OCI-LY1 (cell line): ENCODE results near the gene CDH13.

Experiments
- H2AFZ ChIP-seq: fragments of 200-600 bp; sonication (generic), shearing (Covaris generic); 2 replicates; pipeline ENCODE4 v1.6.0; 2014; ENCODE audit warnings: antibody characterized with exemption, mild to moderate bottlenecking, low read length
- H3F3A ChIP-seq: fragments of 200-600 bp; sonication (generic), shearing (Covaris generic); 2 replicates; pipeline ENCODE4 v1.6.0; 2014; ENCODE audit warnings: mild to moderate bottlenecking, antibody characterized with exemption, low read length, moderate library complexity; ENCODE audit not compliant: insufficient read depth
- H3K27ac ChIP-seq: fragments of 200-600 bp; sonication (generic); 2 replicates; pipeline ENCODE4 v1.5.1; 2014; ENCODE audit warnings: low read length, mixed run types, mild to moderate bottlenecking, low read depth; ENCODE audit not compliant: poor library complexity, severe bottlenecking
- H3K27me3 ChIP-seq: fragments of 200-600 bp; sonication (generic); 2 replicates; pipeline ENCODE4 v1.6.0; 2014; ENCODE audit warnings: antibody characterized with exemption, mild to moderate bottlenecking, low read length, moderate library complexity; ENCODE audit not compliant: insufficient read depth
- H3K36me3 ChIP-seq: fragments of 200-600 bp; sonication (generic); 2 replicates; pipeline ENCODE4 v1.6.1; 2014; ENCODE audit warnings: mild to moderate bottlenecking, antibody characterized with exemption, low read length, moderate library complexity, mixed read lengths; ENCODE audit not compliant: insufficient read depth
- H3K4me1 ChIP-seq: fragments of 200-600 bp; sonication (generic); 2 replicates; pipeline ENCODE4 v1.5.1; 2014; ENCODE audit warnings: mild to moderate bottlenecking, low read length, moderate library complexity; ENCODE audit not compliant: insufficient read depth, severe bottlenecking
- H3K4me2 ChIP-seq: fragments of 200-600 bp; sonication (generic), shearing (Covaris generic); 2 replicates; pipeline ENCODE4 v1.6.1; 2014; ENCODE audit warnings: low read length
- H3K4me3 ChIP-seq: fragments of 200-600 bp; sonication (generic); 2 replicates; pipeline ENCODE4 v1.5.1; 2014; ENCODE audit warnings: low read length, low read depth, mild to moderate bottlenecking, mixed read lengths; ENCODE audit not compliant: poor library complexity, severe bottlenecking
- H3K79me2 ChIP-seq: fragments of 200-600 bp; shearing (Covaris generic); 2 replicates; pipeline ENCODE4 v1.6.1; 2016; ENCODE audit warnings: mixed run types, low read length, mixed read lengths; ENCODE audit not compliant: insufficient read depth
- H3K9ac ChIP-seq: fragments of 200-600 bp; sonication (generic), shearing (Covaris generic); 2 replicates; pipeline ENCODE4 v1.6.1; 2014; ENCODE audit warnings: mild to moderate bottlenecking, low read length, mixed read lengths
- H3K9me2 ChIP-seq: fragments of 200-600 bp; sonication (generic), shearing (Covaris generic); 2 replicates; pipeline ENCODE4 v1.6.1; 2014; ENCODE audit warnings: low read depth, mild to moderate bottlenecking, low read length, mixed read lengths
- H3K9me3 ChIP-seq: fragments of 200-600 bp; shearing (Covaris generic); 2 replicates; pipeline ENCODE4 v1.6.1; 2014; ENCODE audit warnings: low read length, mixed read lengths
- H4K20me1 ChIP-seq: fragments of 200-600 bp; sonication (generic), shearing (Covaris generic); 2 replicates; pipeline ENCODE4 v1.6.0; 2016; ENCODE audit warnings: mild to moderate bottlenecking, low read length; ENCODE audit not compliant: insufficient read depth
- CTCF ChIP-seq: fragments of 200-600 bp; sonication (generic), shearing (Covaris generic); IDR thresholded peaks from 2 replicates; pipeline ENCODE4 v1.5.1; 2017; ENCODE audit warnings: mild to moderate bottlenecking, antibody characterized with exemption, low read length, moderate library complexity, mixed read lengths
- EZH2 ChIP-seq: fragments of 200-600 bp; sonication (generic), shearing (Covaris generic); IDR thresholded peaks from 2 replicates; pipeline ENCODE4 v1.8.0; 2017; ENCODE audit warnings: borderline replicate concordance, mixed run types, mild to moderate bottlenecking, antibody characterized with exemption, low read length, moderate library complexity, mixed read lengths

CDH13 gene

GRCh38 chr16:83742124-83742899, 1115.5 kb downstream of the CDH13 start:
- H3K27ac ChIP-seq, result no peak overlapping the region
- H3K9me3 ChIP-seq, result no peaks in the 10 kb centered on the region
- no peak overlapping the region for H3K9ac ChIP-seq
- no peak overlapping the region for H2AFZ ChIP-seq
- H3K79me2 ChIP-seq, result no peaks in the 10 kb centered on the region
- TF ChIP-seq CTCF (no peak), EZH2 (no peak)
- H3K36me3 ChIP-seq, result no peaks in the 10 kb centered on the region
- H3F3A ChIP-seq, result no peaks in the 10 kb centered on the region
- H4K20me1 ChIP-seq, result no peaks in the 10 kb centered on the region
- no peak overlapping the region for H3K4me3 ChIP-seq
- no peaks in the 10 kb centered on the region for H3K27me3 ChIP-seq
- no peaks in the 10 kb centered on the region for H3K9me2 ChIP-seq
- H3K4me2 ChIP-seq, result no peak overlapping the region
- H3K4me1 ChIP-seq, result no peaks in the 10 kb centered on the region

GRCh38 chr16:83743241-83743640, 1116.5 kb downstream of the CDH13 start:
- Histone ChIP-seq H3K27me3 (no peaks in the 10 kb centered on the region), H3K27ac (no peak overlapping the region), H3K9me2 (no peaks in the 10 kb centered on the region), H3K79me2 (no peaks in the 10 kb centered on the region), H4K20me1 (no peaks in the 10 kb centered on the region), H3K4me2 (no peak overlapping the region), H2AFZ (no peak overlapping the region), H3K4me3 (no peak overlapping the region), H3K9me3 (no peaks in the 10 kb centered on the region), H3K36me3 (no peaks in the 10 kb centered on the region), H3K4me1 (no peaks in the 10 kb centered on the region), H3F3A (no peaks in the 10 kb centered on the region), H3K9ac (no peak overlapping the region)
- TF ChIP-seq CTCF (no peak), EZH2 (no peak)

GRCh38 chr16:83743720-83744119, 1117.0 kb downstream of the CDH13 start:
- Histone ChIP-seq H3K27me3 (no peaks in the 10 kb centered on the region), H3F3A (no peaks in the 10 kb centered on the region), H3K4me3 (no peak overlapping the region), H2AFZ (no peak overlapping the region), H3K9ac (no peak overlapping the region), H3K79me2 (no peaks in the 10 kb centered on the region), H4K20me1 (no peaks in the 10 kb centered on the region), H3K9me2 (no peaks in the 10 kb centered on the region), H3K27ac (no peak overlapping the region), H3K9me3 (no peaks in the 10 kb centered on the region), H3K4me2 (no peak overlapping the region), H3K4me1 (no peaks in the 10 kb centered on the region), H3K36me3 (no peaks in the 10 kb centered on the region)
- TF ChIP-seq EZH2 (no peak), CTCF (no peak)
